ENCODE data around the gene LRP1B.

GRCh38 chr2:142119347-142119746 lies 11.5 kb downstream of the LRP1B start:
- TF ChIP-seq, protein P1, sequence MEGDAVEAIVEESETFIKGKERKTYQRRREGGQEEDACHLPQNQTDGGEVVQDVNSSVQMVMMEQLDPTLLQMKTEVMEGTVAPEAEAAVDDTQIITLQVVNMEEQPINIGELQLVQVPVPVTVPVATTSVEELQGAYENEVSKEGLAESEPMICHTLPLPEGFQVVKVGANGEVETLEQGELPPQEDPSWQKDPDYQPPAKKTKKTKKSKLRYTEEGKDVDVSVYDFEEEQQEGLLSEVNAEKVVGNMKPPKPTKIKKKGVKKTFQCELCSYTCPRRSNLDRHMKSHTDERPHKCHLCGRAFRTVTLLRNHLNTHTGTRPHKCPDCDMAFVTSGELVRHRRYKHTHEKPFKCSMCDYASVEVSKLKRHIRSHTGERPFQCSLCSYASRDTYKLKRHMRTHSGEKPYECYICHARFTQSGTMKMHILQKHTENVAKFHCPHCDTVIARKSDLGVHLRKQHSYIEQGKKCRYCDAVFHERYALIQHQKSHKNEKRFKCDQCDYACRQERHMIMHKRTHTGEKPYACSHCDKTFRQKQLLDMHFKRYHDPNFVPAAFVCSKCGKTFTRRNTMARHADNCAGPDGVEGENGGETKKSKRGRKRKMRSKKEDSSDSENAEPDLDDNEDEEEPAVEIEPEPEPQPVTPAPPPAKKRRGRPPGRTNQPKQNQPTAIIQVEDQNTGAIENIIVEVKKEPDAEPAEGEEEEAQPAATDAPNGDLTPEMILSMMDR (IDR thresholded peaks at IDR 0.05 in 4 of 5, conservative IDR thresholded peaks at IDR 0.05 in 1 of 5): no peak
- no peak for TF ChIP-seq POLR2A (IDR thresholded peaks at IDR 0.05)
